Endodermal cell (in vitro differentiated cells): Measurements from ENCODE around the gene INPP4B. TPM values are rescaled to one million over a fixed set of nuclear protein-coding genes. Genes with fewer than 3 reads are reported as not detected.

Source experiments
- DNase-seq: peaks from one replicate; pipeline ENCODE4 v3.0.0-alpha.2; 2017
- H3K27ac ChIP-seq: 2 replicates; pipeline ENCODE4 v1.5.1; 2013; ENCODE audit warnings: mild to moderate bottlenecking, low read depth, low read length, moderate library complexity
- H3K27me3 ChIP-seq: 2 replicates; pipeline ENCODE4 v1.6.1; 2013; ENCODE audit warnings: mild to moderate bottlenecking, low read length, moderate library complexity; ENCODE audit not compliant: insufficient read depth, control insufficient read depth, poor library complexity, severe bottlenecking
- H3K36me3 ChIP-seq: 2 replicates; pipeline ENCODE4 v1.7.0; 2013; ENCODE audit warnings: mild to moderate bottlenecking, low read length, moderate library complexity; ENCODE audit not compliant: control insufficient read depth, insufficient read depth
- H3K4me1 ChIP-seq: one replicate; pipeline ENCODE4 v1.7.0; 2013; ENCODE audit warnings: low read length; ENCODE audit not compliant: control insufficient read depth, insufficient read depth
- H3K4me3 ChIP-seq: 2 replicates; pipeline ENCODE4 v1.5.1; 2013; ENCODE audit warnings: mild to moderate bottlenecking, low read length, moderate library complexity
- H3K9ac ChIP-seq: 2 replicates; pipeline ENCODE4 v1.6.1; 2013; ENCODE audit warnings: mild to moderate bottlenecking, low read length, moderate library complexity; ENCODE audit not compliant: poor library complexity, severe bottlenecking; ENCODE audit errors: extremely low read depth
- H3K9me3 ChIP-seq: 2 replicates; pipeline ENCODE4 v1.6.1; 2013; ENCODE audit warnings: mild to moderate bottlenecking, low read length, moderate library complexity; ENCODE audit not compliant: control insufficient read depth
- H3K27ac Mint-ChIP-seq: 2 replicates; pipeline ENCODE4 v1.8.0; 2020; ENCODE audit warnings: mixed read lengths
- H3K27me3 Mint-ChIP-seq: 2 replicates; pipeline ENCODE4 v1.8.0; 2021; ENCODE audit warnings: mild to moderate bottlenecking, mixed read lengths; ENCODE audit not compliant: insufficient read depth
- H3K36me3 Mint-ChIP-seq: 2 replicates; pipeline ENCODE4 v1.8.0; 2020; ENCODE audit warnings: low read depth, mixed read lengths
- H3K4me1 Mint-ChIP-seq: 2 replicates; pipeline ENCODE4 v1.8.0; 2020; ENCODE audit warnings: mixed read lengths
- H3K4me3 Mint-ChIP-seq: 2 replicates; pipeline ENCODE4 v1.8.0; 2020; ENCODE audit warnings: mild to moderate bottlenecking, moderate library complexity, mixed read lengths
- H3K9me3 Mint-ChIP-seq: 2 replicates; pipeline ENCODE4 v1.8.0; 2020; ENCODE audit warnings: mild to moderate bottlenecking, mixed read lengths
- WGBS, 2 experiments: methylation state at CpG; one replicate each; pipeline versions ENCODE4 v1.1.5 to v1.1.7; 2013; ENCODE audit warnings: missing lambda C conversion rate in 2 of 2, mixed read lengths in 1 of 2; ENCODE audit not compliant: insufficient coverage in 1 of 2, insufficient read length in 1 of 2; 5-methylcytosine and 5-hydroxymethylcytosine counted together
- total RNA-seq, 2 donors: library from RNA; stranded (reverse); fragmentation: NEBNext Ultra II Directional in 1 of 2; extraction: Animal tissue kit (Norgen Biotek cat#: 25700) in 1 of 2; gene quantifications; 2 replicates in 1 of 2; 3 replicates in 1 of 2; pipeline ENCODE4 v1.2.1, GENCODE V29; 2021
- TF ChIP-seq, protein P1 (sequence below): fragments of 200-600 bp; sonication (generic); conservative IDR thresholded peaks from 2 replicates; pipeline ENCODE4 v1.5.0; 2021; ENCODE audit warnings: antibody characterized with exemption, mild to moderate bottlenecking

INPP4B gene
- total RNA-seq, 2 donors from 2014 or later = 0.64 to 0.66 TPM

DNA sequence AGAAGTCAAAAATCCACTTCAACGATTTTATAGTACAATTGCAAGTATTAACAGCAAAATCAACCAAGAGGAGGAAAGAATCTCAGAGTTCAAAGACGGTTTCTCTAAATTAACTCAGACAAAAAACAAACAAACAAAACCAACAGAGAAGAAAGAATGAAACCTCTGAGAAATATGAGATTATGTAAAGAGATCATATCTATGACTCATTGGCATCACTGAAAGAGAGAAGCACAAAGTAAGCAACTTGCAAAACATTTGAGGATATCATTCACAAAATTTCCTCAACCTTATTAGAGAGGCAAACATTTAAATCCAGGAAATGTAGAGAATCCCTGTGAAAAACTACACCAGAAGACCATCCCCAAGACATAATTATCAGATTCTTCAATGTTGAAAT is 370.4 kb downstream of the INPP4B start:
- Histone ChIP-seq H3K4me1 (no peaks in the 10 kb centered on the region), H3K9ac (no peak overlapping the region), H3K9me3 (no peaks in the 10 kb centered on the region), H3K27me3 (no peaks in the 10 kb centered on the region), H3K36me3 (no peaks in the 10 kb centered on the region), H3K27ac (no peak overlapping the region), H3K4me3 (no peak overlapping the region)
- H3K36me3 Mint-ChIP-seq = no peaks in the 10 kb centered on the region
- H3K4me1 Mint-ChIP-seq = no peaks in the 10 kb centered on the region
- H3K9me3 Mint-ChIP-seq = no peaks in the 10 kb centered on the region
- no peak overlapping the region for H3K4me3 Mint-ChIP-seq
- WGBS, 2 experiments = 76% methylated on average over 1 of the region's 2 CpGs; no CpG with 5 or more reads in 1 of the 2 experiments
- H3K27ac Mint-ChIP-seq = no peak overlapping the region
- no peaks in the 10 kb centered on the region for H3K27me3 Mint-ChIP-seq
- TF ChIP-seq, protein P1, sequence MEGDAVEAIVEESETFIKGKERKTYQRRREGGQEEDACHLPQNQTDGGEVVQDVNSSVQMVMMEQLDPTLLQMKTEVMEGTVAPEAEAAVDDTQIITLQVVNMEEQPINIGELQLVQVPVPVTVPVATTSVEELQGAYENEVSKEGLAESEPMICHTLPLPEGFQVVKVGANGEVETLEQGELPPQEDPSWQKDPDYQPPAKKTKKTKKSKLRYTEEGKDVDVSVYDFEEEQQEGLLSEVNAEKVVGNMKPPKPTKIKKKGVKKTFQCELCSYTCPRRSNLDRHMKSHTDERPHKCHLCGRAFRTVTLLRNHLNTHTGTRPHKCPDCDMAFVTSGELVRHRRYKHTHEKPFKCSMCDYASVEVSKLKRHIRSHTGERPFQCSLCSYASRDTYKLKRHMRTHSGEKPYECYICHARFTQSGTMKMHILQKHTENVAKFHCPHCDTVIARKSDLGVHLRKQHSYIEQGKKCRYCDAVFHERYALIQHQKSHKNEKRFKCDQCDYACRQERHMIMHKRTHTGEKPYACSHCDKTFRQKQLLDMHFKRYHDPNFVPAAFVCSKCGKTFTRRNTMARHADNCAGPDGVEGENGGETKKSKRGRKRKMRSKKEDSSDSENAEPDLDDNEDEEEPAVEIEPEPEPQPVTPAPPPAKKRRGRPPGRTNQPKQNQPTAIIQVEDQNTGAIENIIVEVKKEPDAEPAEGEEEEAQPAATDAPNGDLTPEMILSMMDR = no peak
- no peak for DNase-seq

DNA sequence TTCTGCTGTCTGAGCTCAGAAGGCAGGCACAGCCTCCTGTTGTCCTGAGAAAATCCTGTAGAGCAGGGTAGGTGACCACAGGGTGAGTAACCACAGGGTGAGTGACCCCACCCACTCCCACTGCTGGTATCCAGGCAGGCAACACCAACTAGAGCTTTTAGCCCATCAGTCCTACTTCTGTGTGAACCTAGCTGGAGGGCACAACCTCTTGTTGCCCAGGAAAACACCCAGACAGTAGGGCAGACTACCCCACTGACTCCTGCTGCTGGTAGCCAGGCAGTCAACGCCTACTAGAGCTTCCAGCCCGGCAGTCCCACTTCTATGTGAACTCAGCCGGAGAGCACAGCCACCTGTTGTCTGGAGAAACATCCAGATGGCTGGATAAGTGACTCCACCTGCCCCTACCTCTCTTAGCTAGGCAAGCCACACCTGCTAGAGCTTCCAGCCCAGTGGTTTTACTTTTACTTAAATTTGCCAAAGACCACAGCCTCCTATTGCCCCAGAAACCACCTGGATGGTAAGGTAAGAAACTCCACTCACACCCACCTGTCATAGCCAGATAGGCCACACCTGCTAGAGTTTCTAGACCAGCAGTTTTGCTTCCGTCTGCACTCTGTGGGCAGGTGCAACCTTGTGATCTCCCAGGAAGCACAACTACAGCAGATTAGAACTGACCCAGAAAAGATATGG is 371.6 kb downstream of the INPP4B start:
- Histone ChIP-seq H3K27me3 (no peaks in the 10 kb centered on the region), H3K9me3 (no peaks in the 10 kb centered on the region), H3K27ac (no peak overlapping the region), H3K4me3 (no peak overlapping the region), H3K4me1 (no peaks in the 10 kb centered on the region), H3K36me3 (no peaks in the 10 kb centered on the region), H3K9ac (no peak overlapping the region)
- Mint-ChIP-seq H3K27me3 (no peaks in the 10 kb centered on the region), H3K4me1 (no peaks in the 10 kb centered on the region), H3K4me3 (no peak overlapping the region), H3K27ac (no peak overlapping the region), H3K36me3 (no peaks in the 10 kb centered on the region), H3K9me3 (no peaks in the 10 kb centered on the region)
- DNase-seq = no peak
- TF ChIP-seq, protein P1 = no peak
- 89 to 94% methylated on average over 3 to 4 of the region's 4 CpGs for WGBS, 2 experiments

DNA sequence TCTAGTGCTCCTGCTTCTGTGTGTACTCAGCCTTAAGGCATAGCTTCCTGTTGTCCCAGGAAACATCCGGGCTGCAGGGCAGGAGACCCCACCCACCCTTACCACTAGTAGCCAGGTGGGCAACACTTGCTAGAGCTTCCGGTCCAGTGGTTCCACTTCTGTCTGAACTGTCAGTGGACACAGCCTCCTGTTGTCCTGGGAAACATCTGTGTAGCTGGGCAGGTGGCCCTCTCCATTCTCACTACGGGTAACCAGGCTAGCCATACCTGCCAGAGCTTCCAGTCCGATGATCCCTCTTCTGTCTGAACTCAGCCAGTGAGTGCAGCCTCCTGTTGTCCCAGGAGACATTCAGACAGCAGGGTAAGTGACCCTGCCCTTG is 372.2 kb downstream of the INPP4B start:
- Mint-ChIP-seq H3K4me3 (no peak overlapping the region), H3K27me3 (no peaks in the 10 kb centered on the region), H3K9me3 (no peaks in the 10 kb centered on the region), H3K4me1 (no peaks in the 10 kb centered on the region), H3K36me3 (no peaks in the 10 kb centered on the region), H3K27ac (no peak overlapping the region)
- no peak overlapping the region for H3K27ac ChIP-seq
- H3K36me3 ChIP-seq = no peaks in the 10 kb centered on the region
- no peaks in the 10 kb centered on the region for H3K9me3 ChIP-seq
- no peaks in the 10 kb centered on the region for H3K4me1 ChIP-seq
- H3K27me3 ChIP-seq = no peaks in the 10 kb centered on the region
- H3K9ac ChIP-seq = no peak overlapping the region
- TF ChIP-seq, protein P1 = no peak
- DNase-seq = no peak
- WGBS, 2 experiments = 96 to 100% methylated on average over 3 to 4 of the region's 4 CpGs
- H3K4me3 ChIP-seq = no peak overlapping the region
